Loucy (cell line): ENCODE results near the gene TEX28.
"Not testable (repeated sequence)": the region's sequence is repeated elsewhere in the genome, so short reads cannot be mapped to it uniquely, and the experiment has no call there.

Source experiments
- CTCF ChIP-seq: fragments of 200-600 bp; sonication (generic); conservative IDR thresholded peaks from 2 replicates; pipeline ENCODE4 v1.5.1; 2014; ENCODE audit warnings: mild to moderate bottlenecking, antibody characterized with exemption, low read length
- EZH2phosphoT487 ChIP-seq: fragments of 200-600 bp; IDR thresholded peaks from 2 replicates; pipeline ENCODE4 v1.6.1; 2018; ENCODE audit warnings: antibody characterized with exemption, mild to moderate bottlenecking, moderate library complexity, borderline replicate concordance

- TF ChIP-seq CTCF, EZH2phosphoT487: not testable (repeated sequence)
Measured at GRCh38 chrX:154263072-154263471, 31.9 kb downstream of the TEX28 start.
